B cell (primary cell): Measurements from ENCODE around the gene DLG2. TPM values are rescaled to one million over a fixed set of nuclear protein-coding genes. Genes with fewer than 3 reads are reported as not detected.
A peak's percentile ranks its signal among the peaks of the same experiment; 100 is the strongest.

Source experiments
- ATAC-seq: fragments of 200-7000 bp; cut with Tn5 transposase; one replicate; pipeline ENCODE4 v1.10.0; 2021; ENCODE audit warnings: low read depth, mild to moderate bottlenecking, moderate number of reproducible peaks, moderate library complexity
- CTCF ChIA-PET: fragments of 350-600 bp; sonication (Branson Sonifier 250); formaldehyde crosslinking; loops from one replicate; lab custom pipeline; 2021; ENCODE audit warnings: antibody characterized with exemption, inconsistent platforms; lab: Charles Lee
- POLR2A ChIA-PET: fragments of 350-600 bp; sonication (Branson Sonifier 250); formaldehyde crosslinking; loops from one replicate; lab custom pipeline; 2021; ENCODE audit warnings: antibody characterized with exemption; lab: Charles Lee
- DNase-seq: peaks from one replicate; pipeline ENCODE4 v3.0.0; 2013
- H2AFZ ChIP-seq: 2 replicates; pipeline ENCODE4 v1.6.1; 2012; ENCODE audit warnings: mild to moderate bottlenecking, low read depth, low read length; ENCODE audit not compliant: insufficient read depth, poor library complexity, severe bottlenecking
- H3K27ac ChIP-seq, 2 donors: 1 replicate in 1 of 2; 2 replicates in 1 of 2; pipeline ENCODE4 v1.5.1; 2012 to 2013; ENCODE audit warnings: low read length in 2 of 2, mild to moderate bottlenecking in 2 of 2, moderate library complexity in 1 of 2
- H3K27me3 ChIP-seq, 4 experiments: fragments of 200-600 bp in 1 of 4; sonication (generic) in 1 of 4; replicated peaks in 1 of 4; 1 replicate in 2 of 4; 2 replicates in 2 of 4; pipeline versions ENCODE4 v1.6.1 to v1.7.0; 2013 to 2016; ENCODE audit warnings: low read length in 3 of 4, mild to moderate bottlenecking in 2 of 4, mixed read lengths in 1 of 4, moderate library complexity in 1 of 4; ENCODE audit not compliant: insufficient read depth in 4 of 4, control insufficient read depth in 3 of 4; ENCODE audit errors: control extremely low read depth in 1 of 4
- H3K36me3 ChIP-seq, 2 experiments: replicated peaks in 1 of 2; 1 replicate in 1 of 2; 2 replicates in 1 of 2; pipeline versions ENCODE4 v1.6.1 to v1.7.1; 2013; ENCODE audit warnings: low read length in 1 of 2; ENCODE audit not compliant: insufficient read depth in 2 of 2, control insufficient read depth in 1 of 2; ENCODE audit errors: control extremely low read depth in 1 of 2, extremely low read depth in 1 of 2
- H3K4me1 ChIP-seq, 2 donors: fragments of 200-600 bp in 1 of 2; sonication (generic) in 1 of 2; 1 replicate in 1 of 2; 2 replicates in 1 of 2; pipeline versions ENCODE4 v1.5.1 to v1.6.1; 2013 to 2017; ENCODE audit warnings: low read length in 2 of 2; ENCODE audit not compliant: control insufficient read depth in 2 of 2, insufficient read depth in 2 of 2
- H3K4me2 ChIP-seq: replicated peaks from 2 replicates; pipeline ENCODE3; 2012; ENCODE audit warnings: mild to moderate bottlenecking, low read depth, low read length; ENCODE audit not compliant: poor library complexity, severe bottlenecking
- H3K4me3 ChIP-seq, 5 experiments: fragments of 200-600 bp in 1 of 5; sonication (generic) in 1 of 5; 1 replicate in 3 of 5; 2 replicates in 2 of 5; pipeline versions ENCODE4 v1.5.1 to v1.7.0; 2011 to 2016; ENCODE audit warnings: low read length in 4 of 5, mild to moderate bottlenecking in 4 of 5, low read depth in 2 of 5, control low read depth in 1 of 5, moderate library complexity in 1 of 5; ENCODE audit not compliant: insufficient read depth in 1 of 5; ENCODE audit errors: control extremely low read depth in 1 of 5, extremely low read depth in 1 of 5
- H3K79me2 ChIP-seq: fragments of 200-600 bp; sonication (generic); one replicate; pipeline ENCODE4 v1.6.0; 2016; ENCODE audit warnings: low read length; ENCODE audit not compliant: control insufficient read depth, insufficient read depth
- H3K9ac ChIP-seq: fragments of 200-600 bp; sonication (generic); 2 replicates; pipeline ENCODE4 v1.6.1; 2017; ENCODE audit warnings: mild to moderate bottlenecking, low read length, moderate library complexity
- H3K9me3 ChIP-seq, 3 donors: one replicate each; pipeline versions ENCODE4 v1.6.1 to v1.7.1; 2013; ENCODE audit warnings: low read length in 2 of 3; ENCODE audit not compliant: control insufficient read depth in 2 of 3, insufficient read depth in 1 of 3; ENCODE audit errors: control extremely low read depth in 1 of 3
- H4K20me1 ChIP-seq: 2 replicates; pipeline ENCODE4 v1.6.0; 2012; ENCODE audit warnings: mild to moderate bottlenecking, low read length; ENCODE audit not compliant: insufficient read depth, control insufficient read depth, poor library complexity, severe bottlenecking
- H3K27ac Mint-ChIP-seq: one replicate; pipeline ENCODE4 v1.8.0; 2021; ENCODE audit warnings: mixed read lengths
- H3K27me3 Mint-ChIP-seq: one replicate; pipeline ENCODE4 v1.8.0; 2021; ENCODE audit warnings: mixed read lengths
- H3K4me1 Mint-ChIP-seq: one replicate; pipeline ENCODE4 v1.8.0; 2021; ENCODE audit warnings: mixed read lengths
- H3K4me3 Mint-ChIP-seq: one replicate; pipeline ENCODE4 v1.8.0; 2021; ENCODE audit warnings: mixed read lengths
- H3K9me3 Mint-ChIP-seq: one replicate; pipeline ENCODE4 v1.8.0; 2022; ENCODE audit warnings: mixed read lengths; ENCODE audit not compliant: insufficient read depth
- EZH2 ChIP-seq: IDR thresholded peaks from 2 replicates; pipeline ENCODE4 v1.6.1; 2012; ENCODE audit warnings: borderline replicate concordance, low read depth, mild to moderate bottlenecking, moderate library complexity, low read length; ENCODE audit not compliant: insufficient read depth, poor library complexity, severe bottlenecking
- WGBS: methylation state at CpG from one replicate; pipeline ENCODE4 v1.1.5; 2013; ENCODE audit warnings: missing lambda C conversion rate; ENCODE audit not compliant: insufficient coverage; 5-methylcytosine and 5-hydroxymethylcytosine counted together
- intact Hi-C: fragments of 100-400 bp; cut with micrococcal nuclease; formaldehyde crosslinking; loops from one replicate; pipeline ENCODE4 v1.10.0; 2022
- polyA plus RNA-seq: library from polyadenylated mRNA; depleted of rRNA; stranded (reverse); fragments of >200 nt; gene quantifications from 2 replicates; pipeline ENCODE4 v1.2.3, GENCODE V29; 2012
- total RNA-seq, 2 donors: library from RNA; stranded (reverse); fragments of 120-200 nt in 1 of 2; gene quantifications; 1 replicate in 1 of 2; 2 replicates in 1 of 2; pipeline versions ENCODE4 v1.2.3 to v1.2.4, GENCODE V29; 2013 to 2022
- TF ChIP-seq, protein P1 (sequence below): fragments of 200-600 bp; IDR thresholded peaks from one replicate; pipeline ENCODE4 v1.8.0; 2022; ENCODE audit warnings: antibody characterized with exemption, mild to moderate bottlenecking

The DLG2 gene
- total and polyA plus RNA-seq, 2 donors (not counting 1 experiment from before 2014, with no cell fraction given): 0.54 to 5.4 TPM

DNA sequence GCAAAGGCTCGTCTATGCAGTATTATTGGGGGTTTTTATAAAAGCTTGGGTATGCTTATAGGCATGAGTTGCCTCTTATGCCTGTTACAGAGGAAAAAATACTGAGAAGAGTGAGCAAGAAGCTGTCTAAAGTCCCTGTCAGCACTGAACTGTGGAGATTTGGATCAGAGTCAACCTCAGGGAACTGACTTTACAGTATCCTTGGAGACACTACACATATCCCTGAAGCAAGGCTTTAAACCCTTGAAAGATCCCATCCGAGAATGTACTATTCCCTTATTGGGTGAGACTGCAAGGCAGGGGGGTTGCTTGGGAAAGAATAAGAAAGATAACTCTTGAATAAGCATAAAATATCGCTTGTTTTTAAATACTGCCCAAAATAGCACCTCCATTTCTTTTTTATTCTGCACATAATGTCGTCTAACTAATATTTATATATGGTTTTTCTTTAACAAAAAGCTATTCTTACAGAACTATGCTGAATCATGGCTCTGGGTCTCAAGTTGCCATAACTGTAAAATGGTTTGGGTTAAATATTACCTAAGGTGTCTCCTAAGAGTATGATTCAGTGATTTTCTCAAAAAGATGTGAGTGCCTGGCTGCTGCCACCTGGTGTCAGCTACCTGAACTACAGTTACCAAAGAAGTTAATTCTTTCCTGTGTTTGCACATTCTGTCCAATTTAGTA is 1062.8 kb downstream of the DLG2 start:
- H3K27ac ChIP-seq: no peak overlapping the region
- no peaks in the 10 kb centered on the region for H3K27me3 ChIP-seq
- no peaks in the 10 kb centered on the region for H3K4me1 Mint-ChIP-seq
- DNase-seq: peak; percentile 59
- TF ChIP-seq, protein P1, sequence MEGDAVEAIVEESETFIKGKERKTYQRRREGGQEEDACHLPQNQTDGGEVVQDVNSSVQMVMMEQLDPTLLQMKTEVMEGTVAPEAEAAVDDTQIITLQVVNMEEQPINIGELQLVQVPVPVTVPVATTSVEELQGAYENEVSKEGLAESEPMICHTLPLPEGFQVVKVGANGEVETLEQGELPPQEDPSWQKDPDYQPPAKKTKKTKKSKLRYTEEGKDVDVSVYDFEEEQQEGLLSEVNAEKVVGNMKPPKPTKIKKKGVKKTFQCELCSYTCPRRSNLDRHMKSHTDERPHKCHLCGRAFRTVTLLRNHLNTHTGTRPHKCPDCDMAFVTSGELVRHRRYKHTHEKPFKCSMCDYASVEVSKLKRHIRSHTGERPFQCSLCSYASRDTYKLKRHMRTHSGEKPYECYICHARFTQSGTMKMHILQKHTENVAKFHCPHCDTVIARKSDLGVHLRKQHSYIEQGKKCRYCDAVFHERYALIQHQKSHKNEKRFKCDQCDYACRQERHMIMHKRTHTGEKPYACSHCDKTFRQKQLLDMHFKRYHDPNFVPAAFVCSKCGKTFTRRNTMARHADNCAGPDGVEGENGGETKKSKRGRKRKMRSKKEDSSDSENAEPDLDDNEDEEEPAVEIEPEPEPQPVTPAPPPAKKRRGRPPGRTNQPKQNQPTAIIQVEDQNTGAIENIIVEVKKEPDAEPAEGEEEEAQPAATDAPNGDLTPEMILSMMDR: peak; percentile 97
- no peak for TF ChIP-seq EZH2
- H3K4me2 ChIP-seq: no peak overlapping the region
- ChIA-PET CTCF (interaction anchor here (0.6 to 4.7 kb wide), 11 partner anchors 9 to 1846 kb away, joined by 3 to 27 read pairs (median 4); no protein-coding TSS in a partner anchor), POLR2A (no interaction called here)
- no peak overlapping the region for H3K9ac ChIP-seq
- no peaks in the 10 kb centered on the region for H3K4me1 ChIP-seq
- no peak overlapping the region for H2AFZ ChIP-seq
- no peak overlapping the region for H3K27ac Mint-ChIP-seq
- H4K20me1 ChIP-seq: no peaks in the 10 kb centered on the region
- no peak overlapping the region for H3K4me3 Mint-ChIP-seq
- intact Hi-C loops: loop anchor here (1.0 to 2.0 kb wide), 2 partner anchors 180 to 736 kb away; no protein-coding TSS in a partner anchor
- H3K4me3 ChIP-seq: no peak overlapping the region
- peaks cover 0 to 7% (median 0%) of the 10 kb centered on the region in 3 donors for H3K9me3 ChIP-seq
- no peaks in the 10 kb centered on the region for H3K79me2 ChIP-seq
- WGBS: 78% methylated on average over 1 of the region's 4 CpGs
- peaks cover 6% of the 10 kb centered on the region for H3K27me3 Mint-ChIP-seq
- peak; percentile 45 for ATAC-seq
- peaks cover 3% of the 10 kb centered on the region for H3K9me3 Mint-ChIP-seq
- H3K36me3 ChIP-seq: no peaks in the 10 kb centered on the region

DNA sequence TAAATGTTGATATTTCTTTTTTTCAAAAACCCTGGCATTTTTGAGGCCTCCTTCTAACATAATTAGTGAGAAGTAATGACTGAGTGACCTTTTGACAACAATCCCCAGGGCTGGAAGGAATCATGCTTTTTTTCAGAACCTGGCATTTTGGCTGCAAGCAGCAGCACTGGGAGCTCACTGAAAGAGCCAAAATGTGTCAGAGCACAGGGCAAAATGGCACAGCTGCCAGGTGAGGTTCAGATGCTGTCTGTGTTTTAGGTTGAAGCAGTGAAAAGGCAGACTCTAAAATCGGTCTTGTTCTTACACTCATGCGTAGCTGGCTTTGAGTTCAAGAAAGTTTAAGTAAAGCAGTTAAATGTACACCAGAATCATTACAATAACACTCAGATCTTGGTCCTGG is 1063.8 kb downstream of the DLG2 start:
- intact Hi-C loops: no loop called here
- no peak overlapping the region for H3K9ac ChIP-seq
- H3K36me3 ChIP-seq: no peaks in the 10 kb centered on the region
- no peaks in the 10 kb centered on the region for H3K27me3 ChIP-seq
- ChIA-PET POLR2A (no interaction called here), CTCF (interaction anchor here (1.0 to 4.7 kb wide), 6 partner anchors 12 to 1843 kb away, joined by 3 to 27 read pairs (median 4); no protein-coding TSS in a partner anchor)
- H3K4me2 ChIP-seq: no peak overlapping the region
- ATAC-seq: no peak
- no peak overlapping the region for H3K4me3 Mint-ChIP-seq
- no peaks in the 10 kb centered on the region for H3K4me1 ChIP-seq
- H3K27ac ChIP-seq: no peak overlapping the region
- H3K9me3 Mint-ChIP-seq: no peaks in the 10 kb centered on the region
- H3K9me3 ChIP-seq: no peaks in the 10 kb centered on the region
- no peak for DNase-seq
- H3K27me3 Mint-ChIP-seq: peaks cover 6% of the 10 kb centered on the region
- no peaks in the 10 kb centered on the region for H3K79me2 ChIP-seq
- no CpG with 5 or more reads among the region's 2 CpGs for WGBS
- no peak overlapping the region for H2AFZ ChIP-seq
- TF ChIP-seq EZH2: no peak
- TF ChIP-seq, protein P1: no peak
- H3K27ac Mint-ChIP-seq: no peak overlapping the region
- no peaks in the 10 kb centered on the region for H4K20me1 ChIP-seq
- no peaks in the 10 kb centered on the region for H3K4me1 Mint-ChIP-seq
- no peak overlapping the region for H3K4me3 ChIP-seq
